Kidney (tissue), 14 donors: Measurements from ENCODE around the gene LDHB. TPM values are rescaled to one million over a fixed set of nuclear protein-coding genes. Genes with fewer than 3 reads are reported as not detected.
A peak's percentile ranks its signal among the peaks of the same experiment; 100 is the strongest.
"Not testable (repeated sequence)": the region's sequence is repeated elsewhere in the genome, so short reads cannot be mapped to it uniquely, and the experiment has no call there.

Source experiments
- DNase-seq, 5 donors: peaks; one replicate each; pipeline ENCODE4 v3.0.0-alpha.2; 2013 to 2020
- FAIRE-seq: peaks from 2 replicates; lab custom pipeline; 2012; peaks lifted over from hg19 to GRCh38; lab: Jason Lieb, UNC
- H3K27ac ChIP-seq, 2 donors: one replicate each; pipeline ENCODE4 v1.7.0; 2013; ENCODE audit warnings: low read depth in 2 of 2, low read length in 2 of 2, inconsistent platforms in 1 of 2
- H3K27me3 ChIP-seq: one replicate; pipeline ENCODE4 v1.7.1; 2013; ENCODE audit warnings: low read length, inconsistent platforms; ENCODE audit not compliant: control insufficient read depth, insufficient read depth
- H3K36me3 ChIP-seq, 3 donors: one replicate each; pipeline versions ENCODE4 v1.7.0 to v1.7.1; 2013; ENCODE audit warnings: low read length in 3 of 3, control low read depth in 1 of 3, inconsistent platforms in 1 of 3; ENCODE audit not compliant: insufficient read depth in 3 of 3, control insufficient read depth in 2 of 3
- H3K4me1 ChIP-seq, 3 donors: one replicate each; pipeline versions ENCODE4 v1.7.0 to v1.7.1; 2013; ENCODE audit warnings: low read length in 3 of 3, inconsistent platforms in 1 of 3, low read depth in 1 of 3; ENCODE audit not compliant: control insufficient read depth in 2 of 3, insufficient read depth in 2 of 3
- H3K4me3 ChIP-seq, 3 donors: one replicate each; pipeline versions ENCODE4 v1.7.0 to v1.8.1; 2013; ENCODE audit warnings: low read length in 3 of 3, control low read depth in 1 of 3, inconsistent platforms in 1 of 3
- H3K9ac ChIP-seq, 3 donors: one replicate each; pipeline versions ENCODE4 v1.7.0 to v1.7.1; 2013; ENCODE audit warnings: low read length in 3 of 3, control low read depth in 1 of 3, inconsistent platforms in 1 of 3
- H3K9me3 ChIP-seq, 3 donors: one replicate each; pipeline versions ENCODE4 v1.7.0 to v1.7.1; 2013; ENCODE audit warnings: low read length in 3 of 3, control low read depth in 1 of 3, inconsistent platforms in 1 of 3; ENCODE audit not compliant: control insufficient read depth in 2 of 3, insufficient read depth in 1 of 3
- CTCF ChIP-seq: IDR thresholded peaks from 3 replicates; pipeline ENCODE4 v1.5.1; 2012; ENCODE audit warnings: mild to moderate bottlenecking, moderate library complexity, borderline replicate concordance; ENCODE audit not compliant: insufficient read depth; ENCODE audit errors: extremely low read depth
- intact Hi-C: fragments of 100-400 bp; cut with DNase I; formaldehyde crosslinking; loops from one replicate; pipeline ENCODE4 v1.11.1; 2022
- polyA plus RNA-seq: library from polyadenylated mRNA; stranded (reverse); fragments of 350-450 nt; fragmentation: Illumina TruSeq; extraction: RNeasy Lipid Tissue Mini Kit (QIAGEN cat#74804); gene quantifications from one replicate; pipeline ENCODE4 v1.2.3, GENCODE V29; 2014; ENCODE audit warnings: low read depth, low replicate concordance; ENCODE audit not compliant: insufficient read depth
- total RNA-seq: library from RNA; stranded (reverse); fragmentation: NEBNext Ultra II Directional; extraction: Animal tissue kit (Norgen Biotek cat#: 25700); gene quantifications from one replicate; pipeline ENCODE4 v1.2.1, GENCODE V29; 2021
- donor health status: control.
- donor health status: control.
- donor health status: control.
- donor health status: control.
- donor health status: control.
- donor health status: DM: yes; HTN: yes; CAD: no.
- donor health status: Normal renal cell carcinoma (clear cell type).

Gene LDHB
- total and polyA plus RNA-seq, 2 donors from 2014 or later: 1,158 to 2,485 TPM

- Histone ChIP-seq H3K4me3 (no peak overlapping the region), H3K9me3 (no peaks in the 10 kb centered on the region), H3K27ac (no peak overlapping the region), H3K36me3 (no peaks in the 10 kb centered on the region), H3K4me1 (peaks cover 0 to 4% (median 0%) of the 10 kb centered on the region in 3 donors), H3K9ac (no peak overlapping the region), H3K27me3 (no peaks in the 10 kb centered on the region)
- DNase-seq: peak in 2 of 5 donors; percentile 30 to 35
- FAIRE-seq: no peak
- TF ChIP-seq CTCF: no peak
- intact Hi-C loops: no loop called here
These were observed 17.5 kb upstream of the LDHB start for GRCh38 chr12:21675096-21675495.

DNA sequence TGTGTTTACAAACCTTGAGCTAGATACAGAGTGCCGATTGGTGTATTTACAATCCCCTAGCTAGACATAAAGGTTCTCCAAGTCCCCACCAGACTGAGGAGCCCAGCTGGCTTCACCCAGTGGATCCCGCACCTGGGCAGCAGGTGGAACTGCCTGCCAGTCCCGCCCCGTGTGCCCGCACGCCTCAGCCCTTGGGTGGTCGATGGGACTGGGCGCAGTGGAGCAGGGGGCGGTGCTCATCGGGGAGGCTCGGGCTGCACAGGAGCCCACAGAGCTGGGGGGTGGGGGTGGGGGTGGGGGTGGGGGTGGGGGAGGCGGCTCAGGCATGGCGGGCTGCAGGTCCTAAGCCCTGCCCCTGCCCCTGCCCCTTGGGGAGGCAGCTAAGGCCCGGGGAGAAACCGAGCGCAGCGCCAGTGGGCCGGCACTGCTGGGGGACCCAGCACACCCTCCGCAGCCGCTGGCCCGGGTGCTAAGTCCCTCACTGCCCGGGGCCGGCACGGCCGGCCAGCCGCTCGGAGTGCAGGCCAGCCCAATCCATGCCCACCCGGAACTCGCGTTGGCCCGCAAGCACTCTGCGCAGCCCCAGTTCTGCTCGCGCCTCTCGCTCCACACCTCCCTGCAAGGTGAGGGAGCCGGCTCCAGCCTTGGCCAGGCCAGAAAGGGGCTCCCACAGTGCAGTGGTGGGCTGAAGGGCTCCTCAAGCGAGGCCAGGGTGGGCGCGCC is 16.3 kb upstream of the LDHB start:
- intact Hi-C loops, H3K9ac ChIP-seq, H3K36me3 ChIP-seq, H3K27ac ChIP-seq, H3K9me3 ChIP-seq, H3K4me3 ChIP-seq, H3K4me1 ChIP-seq, FAIRE-seq, H3K27me3 ChIP-seq: not testable (repeated sequence)
- peak in 1 of 5 donors; percentile 68 for DNase-seq

- no peaks in the 10 kb centered on the region for H3K9me3 ChIP-seq
- intact Hi-C loops: no loop called here
- no peaks in the 10 kb centered on the region for H3K36me3 ChIP-seq
- TF ChIP-seq CTCF: no peak
- no peaks in the 10 kb centered on the region for H3K27me3 ChIP-seq
- H3K4me3 ChIP-seq: no peak overlapping the region
- H3K4me1 ChIP-seq: peaks cover 3 to 5% (median 5%) of the 10 kb centered on the region in 3 donors
- no peak overlapping the region for H3K9ac ChIP-seq
- DNase-seq (no peak), FAIRE-seq (no peak)
- H3K27ac ChIP-seq: no peak overlapping the region
These were observed 14.5 kb upstream of the LDHB start for GRCh38 chr12:21672146-21672545.

DNA sequence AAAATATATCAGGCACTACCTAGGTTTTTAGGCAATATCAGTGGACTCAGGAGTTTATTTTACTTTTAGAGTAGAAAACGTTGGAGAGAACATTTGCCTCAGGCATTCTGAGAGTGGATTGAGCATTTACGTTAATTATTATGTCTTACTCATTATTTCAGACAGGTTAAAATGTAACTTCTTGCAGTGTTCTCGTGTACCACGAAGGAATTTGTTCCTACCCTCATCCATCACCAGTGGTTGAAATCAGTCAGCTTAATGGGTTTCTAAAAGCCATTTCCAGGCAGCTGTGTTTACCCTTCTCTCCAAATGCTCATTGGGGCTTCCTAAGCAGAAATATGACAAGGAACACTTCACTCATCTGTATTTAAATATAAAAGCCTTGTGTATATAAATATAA is 9.1 kb upstream of the LDHB start:
- no peaks in the 10 kb centered on the region for H3K36me3 ChIP-seq
- DNase-seq (peak in 2 of 5 donors; percentile 80 to 84), FAIRE-seq (peak; percentile 97)
- H3K4me1 ChIP-seq: peaks cover 2 to 6% (median 3%) of the 10 kb centered on the region in 3 donors
- intact Hi-C loops: no loop called here
- no peak for TF ChIP-seq CTCF
- no peaks in the 10 kb centered on the region for H3K27me3 ChIP-seq
- H3K9ac ChIP-seq: no peak overlapping the region
- H3K27ac ChIP-seq: peak overlapping the region in 1 of 2 donors; percentile 65
- H3K9me3 ChIP-seq: no peaks in the 10 kb centered on the region
- H3K4me3 ChIP-seq: no peak overlapping the region
